ENCODE measurements around the gene XRCC4.

XRCC4 gene

DNA sequence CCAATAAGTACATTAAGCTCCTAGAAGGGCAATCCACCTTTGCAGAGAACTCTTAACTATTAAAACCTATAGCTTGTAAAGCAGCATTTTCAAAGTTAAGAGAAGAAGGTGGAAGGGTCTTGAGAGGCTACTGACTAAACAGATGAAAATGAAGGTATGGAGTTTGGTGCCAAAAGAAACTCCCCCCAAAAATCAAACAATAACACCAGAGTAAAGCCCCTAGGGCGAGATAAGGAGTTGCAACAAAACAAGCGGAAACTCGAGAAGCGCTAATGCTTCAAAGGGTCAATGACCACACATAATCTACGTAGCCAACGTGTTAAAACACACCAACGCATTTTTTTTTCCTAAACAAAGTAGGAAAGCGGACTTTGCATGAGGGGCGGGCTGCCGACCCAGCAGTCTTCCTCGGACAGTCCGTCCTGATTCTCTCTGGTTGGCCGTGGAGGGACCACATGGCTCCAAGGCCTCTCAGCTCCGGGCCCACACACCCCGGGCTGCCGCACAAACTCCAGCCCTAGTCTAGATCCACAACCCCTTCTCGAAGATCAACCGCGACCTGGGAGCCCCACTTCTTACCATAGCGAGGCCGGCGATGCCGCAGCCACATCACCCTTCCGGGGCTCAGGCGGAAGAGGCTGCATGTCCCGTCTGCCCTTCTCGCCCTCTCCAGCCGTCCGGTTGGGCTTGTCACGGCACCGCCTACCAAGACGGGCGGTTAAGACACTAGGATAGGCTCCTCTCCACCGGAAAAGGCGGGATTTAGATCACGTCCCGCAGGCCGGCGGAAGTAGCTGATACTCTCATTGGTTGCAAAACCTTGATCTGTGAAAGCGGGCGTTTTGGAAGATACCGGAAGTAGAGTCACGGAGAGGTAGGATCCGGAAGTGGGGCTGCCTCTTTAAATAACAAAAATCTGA is at the start of gene XRCC4, which contains the start of gene TMEM167A:
TSS of gene XRCC4 (plus strand) at position 806 of the 920 bp plus-strand sequence. CDS start 27,373 bp downstream, outside the sequence.
TSS of gene TMEM167A (minus strand) at position 653 of the 920 bp plus-strand sequence. CDS start at position 582, 71 bp downstream.
- intact Hi-C loops (cut with DNase I): loop anchor here (5.0 kb wide), 1 partner anchor 40 kb away; no protein-coding TSS in a partner anchor
- DNase-seq: peak; percentile 92 to 99 (median 98)

DNA sequence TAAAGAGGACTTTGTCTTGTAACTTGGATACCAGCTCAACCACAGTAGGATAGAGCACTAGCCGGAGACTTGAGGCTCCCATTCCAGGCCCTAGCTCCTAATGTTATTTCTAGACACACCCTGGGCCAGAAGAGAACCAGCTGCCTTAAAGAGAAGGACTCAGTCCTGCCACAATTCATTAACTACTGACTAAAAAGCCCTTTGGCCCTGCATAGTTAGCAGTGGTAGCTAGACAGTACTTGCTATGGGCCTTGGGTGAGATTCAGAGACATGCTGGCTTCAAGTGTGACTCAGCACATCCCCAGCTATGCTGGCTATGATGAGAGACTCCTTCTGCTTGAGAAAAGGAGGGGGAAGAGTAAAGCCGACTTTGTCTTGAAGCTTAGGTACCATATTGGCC is 47.4 kb upstream of the XRCC4 start:
- intact Hi-C loops (cut with DNase I): no loop called here
- no peak for DNase-seq

DNA sequence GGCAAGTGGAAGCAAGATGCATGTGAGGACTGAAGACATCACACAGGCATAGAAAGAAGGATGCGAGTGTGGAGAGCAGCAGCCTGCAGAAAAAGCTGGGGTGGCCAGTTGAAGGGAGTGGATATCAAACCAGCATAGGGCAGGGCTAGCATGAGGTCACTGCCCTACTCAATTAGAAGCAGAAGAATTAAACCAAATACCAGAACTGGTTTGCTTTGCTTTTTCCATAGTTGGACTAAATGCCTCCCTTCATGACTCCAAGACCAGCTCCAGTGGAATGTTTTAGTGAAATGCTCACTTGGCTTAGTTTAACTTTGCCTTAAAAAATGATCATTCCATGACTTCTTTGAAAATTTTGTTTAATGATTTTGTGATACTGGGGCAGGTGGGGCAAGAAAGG is 46.0 kb upstream of the XRCC4 start:
- intact Hi-C loops (cut with DNase I): no loop called here
- no peak for DNase-seq

DNA sequence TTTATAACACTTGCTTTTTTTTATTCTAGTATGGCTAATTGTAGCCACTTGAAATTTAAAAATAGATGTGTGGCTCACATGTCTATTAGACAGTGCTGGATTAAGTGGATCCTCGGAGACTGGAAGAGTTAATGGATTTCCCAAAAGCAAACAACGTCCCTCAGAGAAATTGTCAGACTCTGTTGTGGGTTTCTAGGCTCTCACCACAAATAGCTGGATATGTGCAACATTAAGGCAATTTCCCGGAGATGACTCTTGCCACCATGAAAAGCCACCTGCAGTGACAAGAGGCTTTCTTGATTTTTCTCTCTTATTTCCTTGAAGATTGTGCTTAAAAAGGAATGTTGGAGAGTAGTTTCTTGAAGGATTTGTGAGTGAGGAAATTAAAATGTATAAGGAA is 43.3 kb upstream of the XRCC4 start:
- intact Hi-C loops (cut with DNase I): no loop called here
- DNase-seq: no peak

DNA sequence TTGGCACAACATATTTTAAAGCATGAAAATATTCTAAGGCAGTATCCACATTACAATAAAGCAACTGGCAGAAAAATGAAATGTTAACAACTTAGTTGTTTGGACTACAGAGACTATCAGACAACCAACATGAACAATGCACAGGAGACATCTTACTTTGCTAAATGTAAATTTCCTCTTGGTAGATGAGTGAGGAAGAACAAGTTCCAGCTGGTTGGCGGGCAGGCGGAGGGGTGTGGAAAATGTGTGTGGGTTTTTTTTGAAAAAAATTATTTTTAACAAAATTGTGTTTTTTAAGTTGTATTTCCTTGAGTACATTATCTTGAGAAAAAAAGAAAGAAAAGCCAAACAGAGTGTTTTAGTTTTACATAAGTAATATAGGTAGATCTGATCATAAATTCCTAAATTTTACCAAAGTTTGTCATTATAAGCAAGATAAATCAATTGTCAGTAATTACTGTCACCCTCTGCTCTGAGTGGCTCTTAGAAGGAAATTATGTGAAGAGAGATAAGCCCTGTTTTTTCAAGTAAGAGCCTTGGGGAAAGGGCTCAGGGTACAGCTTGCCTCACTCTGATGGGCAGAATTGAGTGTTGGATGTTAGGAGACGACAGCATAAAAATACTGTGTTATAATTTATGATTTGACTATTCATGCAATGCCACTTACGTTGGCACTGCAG is 42.7 kb upstream of the XRCC4 start:
- intact Hi-C loops (cut with DNase I): loop anchor here (5.0 kb wide), 1 partner anchor 43 kb away; the partner anchor contains the start of genes TMEM167A and XRCC4

DNA sequence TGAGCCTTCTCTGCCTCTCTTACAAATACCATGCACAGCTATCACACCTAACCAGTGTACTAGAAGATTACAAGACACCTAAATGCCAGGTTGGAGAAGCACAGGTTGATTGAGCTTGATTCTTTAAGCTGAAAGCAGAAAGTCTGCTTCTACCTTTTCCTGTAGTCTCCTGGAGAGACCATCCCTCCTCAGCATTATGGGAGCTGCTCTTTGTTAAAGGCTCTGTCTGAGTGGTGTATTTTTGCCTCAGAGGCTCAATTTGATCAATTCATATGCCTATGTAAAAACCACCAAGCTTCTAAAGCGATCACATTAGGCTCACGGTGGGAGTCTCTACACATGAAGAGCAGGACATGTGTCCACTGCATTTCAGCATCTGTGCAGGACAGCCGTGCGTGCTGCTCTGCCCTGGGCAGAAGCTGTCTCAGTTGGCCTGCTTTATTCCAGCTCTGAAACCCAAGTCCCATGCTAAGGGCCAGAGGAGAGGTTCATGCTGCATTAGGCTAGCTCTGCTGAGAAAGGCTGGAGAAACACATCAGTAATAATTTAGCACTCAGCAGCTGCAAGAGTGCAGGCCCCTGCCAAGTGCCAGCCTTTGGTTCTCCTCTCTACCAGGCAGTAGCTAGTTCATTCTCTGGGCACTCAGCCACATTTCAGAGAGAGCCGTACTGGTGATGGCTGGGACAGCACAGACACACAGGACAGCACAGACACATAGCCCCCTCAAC is 41.8 kb upstream of the XRCC4 start:
- intact Hi-C loops (cut with DNase I): loop anchor here (5.0 kb wide), 1 partner anchor 42 kb away; the partner anchor contains the start of genes TMEM167A and XRCC4
- peak; percentile 67 to 98 (median 93) for DNase-seq

More for the DNA sequence above, 42.7 kb upstream of the XRCC4 start:
- DNase-seq: peak in 1 of 42 donors; percentile 35

DNA sequence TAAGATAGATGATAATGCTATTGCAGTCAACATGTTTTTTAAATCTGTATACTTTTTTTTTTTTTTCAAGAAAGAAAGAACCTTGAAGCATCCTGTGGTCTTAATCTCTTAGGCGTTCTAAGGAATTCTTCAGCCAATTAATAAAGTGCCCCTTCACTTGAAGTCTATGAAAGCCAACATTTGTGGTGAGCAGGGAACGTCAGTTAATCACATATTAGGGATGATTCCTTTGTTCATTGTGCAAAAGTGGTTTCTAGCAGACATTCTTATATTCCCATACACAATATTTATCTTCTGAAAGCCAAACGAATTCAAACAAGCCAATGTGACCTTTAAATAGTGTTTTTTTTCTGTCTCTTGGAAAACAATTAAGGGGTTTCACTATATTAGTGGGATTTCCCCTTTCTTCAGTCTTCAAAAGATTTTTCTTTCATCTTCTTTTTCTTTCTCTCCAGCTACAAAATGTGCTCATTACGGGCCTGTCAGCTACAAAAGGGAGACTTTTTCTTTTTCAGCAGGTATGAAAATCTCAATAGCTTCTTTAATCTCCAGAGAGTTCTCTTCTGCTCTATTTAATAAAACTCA is 40.3 kb upstream of the XRCC4 start:
- no peak for DNase-seq
- intact Hi-C loops (cut with DNase I): loop anchor here (5.0 kb wide), 1 partner anchor 40 kb away; the partner anchor contains the start of genes TMEM167A and XRCC4

DNA sequence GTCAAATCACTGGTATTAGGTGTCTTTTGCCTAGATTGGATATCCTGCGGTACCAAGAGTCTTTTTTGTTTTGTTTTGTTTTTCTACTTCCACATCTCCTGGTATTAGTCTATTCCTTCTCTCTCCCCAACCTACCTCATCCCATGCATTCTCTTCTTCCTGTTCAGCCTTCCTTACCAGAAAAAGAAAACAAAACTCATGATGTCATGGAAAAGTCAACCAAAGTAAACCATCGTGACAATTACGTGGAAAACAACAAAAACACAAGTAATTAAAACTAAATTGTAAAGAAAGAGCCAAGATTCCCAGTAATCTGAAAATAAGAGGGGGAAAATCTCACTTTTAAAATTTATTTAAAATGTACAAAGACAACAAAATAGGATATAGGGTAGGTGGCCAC is 38.4 kb upstream of the XRCC4 start:
- DNase-seq: no peak
- intact Hi-C loops (cut with DNase I): loop anchor here (5.0 kb wide), 1 partner anchor 38 kb away; the partner anchor contains the start of genes TMEM167A and XRCC4

DNA sequence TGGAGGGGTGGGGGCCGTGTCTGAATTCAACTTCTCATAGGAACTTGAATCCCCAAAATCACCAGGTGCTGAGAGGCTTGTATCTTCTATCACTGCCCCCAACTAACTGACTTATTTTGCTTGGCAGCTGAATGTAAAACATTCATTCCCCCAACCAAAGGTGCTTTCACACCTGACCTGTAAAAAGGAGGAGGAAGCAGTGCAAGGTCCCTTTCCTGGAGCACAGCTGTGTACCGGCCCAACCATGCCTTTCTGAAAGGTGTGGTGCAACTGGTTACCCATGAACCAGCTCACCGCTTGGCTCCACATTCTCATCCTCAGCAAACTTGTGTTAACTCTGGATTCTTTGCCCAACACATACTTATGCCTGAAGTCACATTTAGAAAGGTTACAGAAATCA is 34.8 kb upstream of the XRCC4 start:
- no peak for DNase-seq

DNA sequence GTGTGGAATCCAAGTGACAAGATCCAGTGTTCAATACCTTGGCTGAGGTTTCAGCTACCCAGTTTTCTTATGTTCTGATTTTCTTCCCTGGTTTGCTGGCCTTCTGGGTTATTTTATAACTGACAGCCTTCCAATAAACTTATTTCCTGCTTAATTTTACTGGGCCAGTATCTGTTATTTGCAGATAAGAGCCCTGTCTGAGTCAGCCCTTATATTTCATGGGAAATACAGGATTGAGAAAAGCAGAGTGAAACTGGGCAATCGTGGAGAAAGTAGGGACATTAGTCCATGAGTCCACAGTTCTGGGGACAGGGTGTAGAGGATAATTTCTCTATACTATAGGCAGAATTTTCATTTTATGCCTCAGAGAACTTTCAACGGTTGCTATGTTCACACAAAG is 32.4 kb upstream of the XRCC4 start:
- intact Hi-C loops (cut with DNase I): no loop called here
- DNase-seq: no peak

More for the DNA sequence above, 34.8 kb upstream of the XRCC4 start:
- intact Hi-C loops (cut with DNase I): no loop called here

DNA sequence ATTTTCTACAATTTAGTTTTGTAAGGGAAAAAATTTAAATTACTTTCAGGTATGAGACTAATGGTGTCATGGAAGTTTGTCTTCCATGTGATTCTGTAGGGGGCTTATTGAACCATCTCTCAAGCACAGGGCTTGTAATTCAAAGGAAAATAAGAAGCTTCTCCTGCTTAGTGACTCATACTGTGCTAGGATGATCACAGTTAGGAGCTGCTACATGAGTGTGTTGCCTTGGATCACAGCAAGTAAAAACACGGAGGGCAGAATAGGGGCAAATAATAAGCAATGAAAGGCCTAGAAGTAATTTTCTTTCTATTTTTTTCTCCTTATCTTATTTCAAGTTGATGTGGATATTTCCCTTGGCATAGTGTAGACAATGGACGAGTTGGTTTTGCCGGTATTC is 29.1 kb upstream of the XRCC4 start:
- no peak for DNase-seq
- intact Hi-C loops (cut with DNase I): no loop called here

DNA sequence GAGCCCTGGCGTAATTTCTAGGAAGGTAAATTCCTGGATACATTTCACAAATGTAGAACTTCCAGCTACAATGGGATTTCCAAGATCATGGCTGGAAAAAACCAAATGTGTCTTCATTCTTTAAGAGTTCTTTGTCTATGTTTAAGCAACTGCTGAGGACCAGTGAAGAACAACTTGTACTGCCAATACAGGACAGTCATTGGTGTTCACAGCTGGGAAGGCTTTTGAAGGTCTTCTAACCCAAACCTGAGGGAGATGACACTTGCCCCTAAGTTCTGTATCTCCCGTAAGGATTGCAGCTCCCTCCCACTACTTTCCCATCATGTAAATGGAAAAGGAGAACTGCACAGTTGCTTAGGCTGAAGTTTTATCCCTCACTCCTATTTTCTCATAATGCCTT is 28.5 kb upstream of the XRCC4 start:
- intact Hi-C loops (cut with DNase I): no loop called here
- DNase-seq: no peak

DNA sequence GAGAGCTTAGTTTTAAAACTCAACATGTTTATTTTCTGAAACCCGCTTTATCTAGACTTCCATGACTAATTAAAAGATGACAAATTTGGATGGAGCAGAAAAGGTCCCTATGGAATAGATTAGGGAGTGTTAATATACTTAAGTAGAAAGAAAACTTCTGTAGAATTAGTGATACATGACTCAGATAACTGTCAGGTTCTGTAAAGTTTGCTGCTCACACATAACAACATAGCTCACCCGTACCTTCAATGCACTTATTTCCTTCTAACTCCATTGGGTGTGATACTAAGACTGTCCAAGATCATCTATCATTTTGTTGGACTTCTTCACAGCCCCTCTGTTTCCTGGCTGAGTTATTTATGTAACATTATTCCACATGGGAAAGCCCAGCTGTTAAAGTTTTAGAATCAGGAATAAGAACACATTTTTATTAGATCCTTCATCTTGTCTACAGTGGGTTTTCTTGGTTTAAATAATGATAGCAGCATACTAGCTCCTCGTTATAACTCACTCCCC is 27.9 kb upstream of the XRCC4 start:
- DNase-seq: no peak
- intact Hi-C loops (cut with DNase I): no loop called here

DNA sequence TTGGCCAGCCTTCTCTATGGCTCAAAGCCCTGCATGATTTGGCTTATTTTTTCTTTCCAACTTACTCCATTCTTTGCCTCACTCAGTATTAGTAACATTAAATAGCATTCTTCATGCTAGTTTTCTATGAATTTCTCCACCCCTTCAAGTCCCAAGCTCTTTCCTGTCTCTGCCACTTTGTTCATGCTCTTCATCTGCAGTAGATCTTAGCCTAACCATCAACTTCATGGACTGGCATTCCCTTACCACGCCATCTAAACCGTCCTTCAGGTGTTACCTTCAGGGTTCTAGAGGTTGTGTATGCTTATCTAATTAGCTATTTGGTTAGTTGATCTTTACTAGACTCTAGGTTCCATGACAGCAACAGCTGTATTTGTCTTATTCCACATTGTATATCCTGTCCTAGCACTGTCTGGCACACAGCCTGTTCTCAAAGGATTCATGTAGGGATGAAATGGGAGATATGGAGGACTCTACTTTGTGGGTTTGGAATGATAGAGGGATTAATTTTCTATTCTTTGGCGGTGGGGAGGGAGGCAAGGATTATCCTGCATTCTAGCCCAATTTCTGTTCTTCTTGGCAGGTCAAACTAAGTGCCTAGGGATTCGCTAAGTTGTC is 26.5 kb upstream of the XRCC4 start:
- intact Hi-C loops (cut with DNase I): no loop called here
- no peak for DNase-seq

DNA sequence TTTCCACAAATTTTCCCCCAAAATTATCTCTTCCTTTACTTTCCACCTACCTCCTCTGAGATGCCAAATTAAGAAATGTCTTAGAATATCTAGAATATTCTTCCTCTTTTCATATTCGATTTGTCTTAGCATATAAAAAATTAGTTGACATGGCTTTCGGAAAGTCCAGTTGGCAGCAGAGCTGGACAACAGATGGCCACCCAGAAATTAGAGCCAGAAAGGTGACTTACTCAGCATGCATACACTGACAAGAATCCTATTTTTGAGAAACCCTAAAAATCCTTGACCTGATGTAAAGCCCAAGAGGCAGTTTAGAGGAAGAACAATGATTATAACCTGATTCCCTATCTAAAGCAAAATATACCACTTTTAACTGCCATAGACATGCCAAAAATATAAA is 22.2 kb upstream of the XRCC4 start:
- intact Hi-C loops (cut with DNase I): no loop called here
- DNase-seq: no peak

DNA sequence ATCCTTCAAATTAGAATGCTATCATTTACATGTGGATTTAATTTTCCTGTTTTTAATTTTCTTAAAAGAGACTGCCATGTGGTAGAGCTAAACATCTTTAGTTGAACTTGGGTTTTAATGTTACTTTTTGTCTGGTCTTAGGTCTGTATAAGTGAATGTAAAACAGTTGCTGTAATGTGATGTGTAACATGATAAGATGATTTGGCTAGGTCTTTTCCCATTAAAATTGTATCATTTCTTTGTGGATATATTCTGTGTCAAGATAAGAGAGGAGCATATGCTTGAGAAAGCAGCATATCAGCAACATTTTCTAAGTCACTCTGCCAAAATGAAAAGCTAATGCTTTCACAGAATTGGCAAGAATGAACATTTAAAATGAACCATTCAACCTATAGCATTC is 18.6 kb upstream of the XRCC4 start:
- intact Hi-C loops (cut with DNase I): no loop called here
- no peak for DNase-seq

DNA sequence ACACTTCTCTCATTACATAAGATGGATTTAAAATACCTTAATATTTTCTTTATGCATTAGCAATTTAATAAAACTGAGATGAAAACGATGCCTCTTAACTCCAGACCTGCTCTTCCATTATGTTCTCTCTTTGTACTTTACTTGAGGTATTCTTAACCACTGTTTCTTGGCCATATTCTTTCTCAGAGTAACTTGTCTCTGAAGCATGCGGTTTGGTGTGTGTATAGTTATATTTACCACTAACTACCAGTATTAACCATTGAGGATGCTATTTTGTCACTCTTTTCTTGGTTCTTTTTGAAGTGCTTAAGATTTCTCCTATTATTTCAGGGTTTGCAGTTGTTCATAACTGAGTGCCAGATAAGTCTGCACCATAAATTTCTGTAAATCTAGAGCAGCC is 18.0 kb upstream of the XRCC4 start:
- intact Hi-C loops (cut with DNase I): no loop called here
- DNase-seq: no peak

DNA sequence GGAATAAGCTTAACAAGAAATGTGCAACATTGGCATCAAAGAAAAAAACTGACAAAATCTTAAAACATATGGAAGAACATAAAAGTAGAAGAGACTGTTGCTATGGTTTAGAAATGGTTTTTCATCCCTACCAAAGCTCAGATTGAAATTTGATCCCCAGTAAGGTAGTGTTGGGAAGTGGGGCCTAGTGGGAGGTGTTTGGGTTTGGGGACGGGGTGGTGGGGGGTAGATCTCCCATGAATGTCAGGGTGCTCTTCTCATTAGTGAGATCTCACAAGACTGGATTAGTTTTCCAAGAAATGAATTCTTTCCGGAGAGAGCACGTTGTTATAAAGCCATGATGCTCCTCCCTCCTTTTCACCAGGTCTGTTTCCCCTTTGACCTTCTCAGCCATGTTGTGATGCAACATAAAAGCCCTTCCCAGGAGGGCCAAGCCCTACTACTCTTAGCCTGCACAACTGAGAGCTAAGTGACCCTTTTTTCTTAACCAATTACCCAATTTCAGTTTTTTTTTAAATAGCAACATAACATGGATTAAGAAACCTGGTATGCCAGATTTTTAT is 10.7 kb upstream of the XRCC4 start:
- DNase-seq: no peak
- intact Hi-C loops (cut with DNase I): no loop called here

Data from head of caudate nucleus (tissue), 42 donors.